Stimulated activated CD8-positive, alpha-beta memory T cell treated with anti-CD3 and anti-CD28 coated beads, Interleukin-2, amount 100 ng/mL, for 48 hours (primary cell): Measurements from ENCODE around the gene CPNE8.

Source experiments
- DNase-seq, 2 donors: peaks; one replicate each; pipeline ENCODE4 v3.0.0-alpha.2; 2020; ENCODE audit warnings: low read depth in 2 of 2

Gene CPNE8

GRCh38 chr12:38728894-38729293, 176.5 kb downstream of the CPNE8 start:
- DNase-seq, result no peak

- DNase-seq, result no peak
Observed at GRCh38 chr12:38721611-38722252, 183.7 kb downstream of the CPNE8 start.

- no peak for DNase-seq
Observed at GRCh38 chr12:38720661-38721060, 184.7 kb downstream of the CPNE8 start.

- no peak for DNase-seq
Observed at GRCh38 chr12:38713294-38713693, 192.1 kb downstream of the CPNE8 start.

- no peak for DNase-seq
Observed at GRCh38 chr12:38711054-38711453, 194.3 kb downstream of the CPNE8 start.

- no peak for DNase-seq
Observed at GRCh38 chr12:38708466-38708865, 196.9 kb downstream of the CPNE8 start.

- no peak for DNase-seq
Observed at GRCh38 chr12:38707648-38708047, 197.7 kb downstream of the CPNE8 start.

- no peak for DNase-seq
Observed at GRCh38 chr12:38697289-38697688, 208.1 kb downstream of the CPNE8 start.

- no peak for DNase-seq
Observed at GRCh38 chr12:38695057-38695456, 210.3 kb downstream of the CPNE8 start.

- no peak for DNase-seq
Observed at GRCh38 chr12:38691164-38691563, 214.2 kb downstream of the CPNE8 start.

- DNase-seq, result no peak
Observed at GRCh38 chr12:38690646-38691045, 214.7 kb downstream of the CPNE8 start.

GRCh38 chr12:38689704-38690103, 215.7 kb downstream of the CPNE8 start:
- no peak for DNase-seq

- DNase-seq, result no peak
Observed at GRCh38 chr12:38689195-38689594, 216.2 kb downstream of the CPNE8 start.

GRCh38 chr12:38682521-38682920, 222.9 kb downstream of the CPNE8 start:
- no peak for DNase-seq

- no peak for DNase-seq
Observed at GRCh38 chr12:38669530-38669929, 235.9 kb downstream of the CPNE8 start.

GRCh38 chr12:38669081-38669480, 236.3 kb downstream of the CPNE8 start:
- no peak for DNase-seq

GRCh38 chr12:38666425-38666824, 239.0 kb downstream of the CPNE8 start:
- no peak for DNase-seq

- DNase-seq, result no peak
Observed at GRCh38 chr12:38664661-38665269, 240.6 kb downstream of the CPNE8 start.

GRCh38 chr12:38662829-38663228, 242.6 kb downstream of the CPNE8 start:
- DNase-seq, result no peak

- DNase-seq, result no peak
Observed at GRCh38 chr12:38653650-38654049, 251.7 kb downstream of the CPNE8 start.

- DNase-seq, result no peak
Observed at GRCh38 chr12:38648813-38649212, 256.6 kb downstream of the CPNE8 start.

GRCh38 chr12:38646146-38646545, 259.2 kb downstream of the CPNE8 start:
- DNase-seq, result no peak

- DNase-seq, result no peak
Observed at GRCh38 chr12:38639625-38640024, 265.8 kb downstream of the CPNE8 start.

- DNase-seq, result no peak
Observed at GRCh38 chr12:38638401-38638800, 267.0 kb downstream of the CPNE8 start.
